Measurements from ENCODE around the gene TRAF3. TPM values are rescaled to one million over a fixed set of nuclear protein-coding genes. Genes with fewer than 3 reads are reported as not detected.
A peak's percentile ranks its signal among the peaks of the same experiment; 100 is the strongest.

Gene TRAF3
- total RNA-seq, 1 donor from 2014 or later: 16.7 TPM

GRCh38 chr14:102901633-102902032 is 124.4 kb downstream of the TRAF3 start:
- no peak overlapping the region for H3K4me3 Mint-ChIP-seq (ENCODE audit: unreplicated experiment)
- H3K9me3 Mint-ChIP-seq (ENCODE audit: unreplicated experiment): peaks cover 5% of the 10 kb centered on the region
- DNase-seq: no peak
- no peak overlapping the region for H3K27ac Mint-ChIP-seq (ENCODE audit: unreplicated experiment)
- H3K27me3 Mint-ChIP-seq (ENCODE audit: unreplicated experiment): peaks cover 3% of the 10 kb centered on the region
- peaks cover 13% of the 10 kb centered on the region for H3K36me3 Mint-ChIP-seq (ENCODE audit: unreplicated experiment)
- peaks cover 19% of the 10 kb centered on the region for H3K4me1 Mint-ChIP-seq (ENCODE audit: low read depth, unreplicated experiment)
- TF ChIP-seq CTCF (IDR thresholded peaks at IDR 0.05; ENCODE audit: partially characterized antibody, unreplicated experiment): no peak

GRCh38 chr14:102902086-102902485 is 124.8 kb downstream of the TRAF3 start:
- H3K4me1 Mint-ChIP-seq (ENCODE audit: low read depth, unreplicated experiment): peaks cover 19% of the 10 kb centered on the region
- peaks cover 5% of the 10 kb centered on the region for H3K9me3 Mint-ChIP-seq (ENCODE audit: unreplicated experiment)
- no peak for DNase-seq
- TF ChIP-seq CTCF (IDR thresholded peaks at IDR 0.05; ENCODE audit: partially characterized antibody, unreplicated experiment): no peak
- H3K36me3 Mint-ChIP-seq (ENCODE audit: unreplicated experiment): peaks cover 14% of the 10 kb centered on the region
- H3K27ac Mint-ChIP-seq (ENCODE audit: unreplicated experiment): no peak overlapping the region
- no peak overlapping the region for H3K4me3 Mint-ChIP-seq (ENCODE audit: unreplicated experiment)
- H3K27me3 Mint-ChIP-seq (ENCODE audit: unreplicated experiment): peaks cover 3% of the 10 kb centered on the region

GRCh38 chr14:102902523-102903247 is 125.4 kb downstream of the TRAF3 start:
- H3K9me3 Mint-ChIP-seq (ENCODE audit: unreplicated experiment): peaks cover 5% of the 10 kb centered on the region
- DNase-seq: no peak
- peaks cover 15% of the 10 kb centered on the region for H3K4me1 Mint-ChIP-seq (ENCODE audit: low read depth, unreplicated experiment)
- peaks cover 15% of the 10 kb centered on the region for H3K36me3 Mint-ChIP-seq (ENCODE audit: unreplicated experiment)
- H3K27ac Mint-ChIP-seq (ENCODE audit: unreplicated experiment): peak overlapping the region; percentile 4
- H3K4me3 Mint-ChIP-seq (ENCODE audit: unreplicated experiment): no peak overlapping the region
- no peak for TF ChIP-seq CTCF (IDR thresholded peaks at IDR 0.05; ENCODE audit: partially characterized antibody, unreplicated experiment)
- H3K27me3 Mint-ChIP-seq (ENCODE audit: unreplicated experiment): peaks cover 5% of the 10 kb centered on the region

GRCh38 chr14:102903248-102903888 is 126.1 kb downstream of the TRAF3 start:
- H3K4me1 Mint-ChIP-seq (ENCODE audit: low read depth, unreplicated experiment): peaks cover 12% of the 10 kb centered on the region
- H3K27me3 Mint-ChIP-seq (ENCODE audit: unreplicated experiment): peaks cover 8% of the 10 kb centered on the region
- DNase-seq: no peak
- H3K27ac Mint-ChIP-seq (ENCODE audit: unreplicated experiment): peak overlapping the region; percentile 50
- no peak overlapping the region for H3K4me3 Mint-ChIP-seq (ENCODE audit: unreplicated experiment)
- peaks cover 20% of the 10 kb centered on the region for H3K36me3 Mint-ChIP-seq (ENCODE audit: unreplicated experiment)
- peaks cover 5% of the 10 kb centered on the region for H3K9me3 Mint-ChIP-seq (ENCODE audit: unreplicated experiment)
- no peak for TF ChIP-seq CTCF (IDR thresholded peaks at IDR 0.05; ENCODE audit: partially characterized antibody, unreplicated experiment)
